GM21786 (cell line): ENCODE data around the gene KRTAP2-4.
"Not testable (repeated sequence)": the region's sequence is repeated elsewhere in the genome, so short reads cannot be mapped to it uniquely, and the experiment has no call there.

Experiments
- ATAC-seq: cut with Tn5 transposase; IDR thresholded peaks from one replicate; pipeline ENCODE4 v1.9.1; 2021; ENCODE audit not compliant: unreplicated experiment

KRTAP2-4 gene

GRCh38 chr17:41037853-41038350 lies 27.8 kb downstream of the KRTAP2-4 start:
- no peak for ATAC-seq

GRCh38 chr17:41034346-41034935 lies 31.2 kb downstream of the KRTAP2-4 start, which contains the start of gene KRTAP1-3:
TSS of gene KRTAP1-3 (minus strand) at chr17:41034874. CDS start at chr17:41034821, 53 bp downstream.
- ATAC-seq, result not testable (repeated sequence)

GRCh38 chr17:41029633-41030245 lies 35.9 kb downstream of the KRTAP2-4 start, which contains the start of gene KRTAP1-4:
TSS of gene KRTAP1-4 (minus strand) at chr17:41030195. CDS start at chr17:41030078, 117 bp downstream.
- ATAC-seq, result no peak

GRCh38 chr17:41026715-41027471 lies 38.8 kb downstream of the KRTAP2-4 start, which contains the start of gene KRTAP1-5:
TSS of gene KRTAP1-5 (minus strand) at chr17:41027208. CDS start at chr17:41027155, 53 bp downstream.
- ATAC-seq, result no peak

- no peak for ATAC-seq
Observed at GRCh38 chr17:41024697-41025096, 41.0 kb downstream of the KRTAP2-4 start.

GRCh38 chr17:41020336-41020735 lies 45.3 kb downstream of the KRTAP2-4 start:
- no peak for ATAC-seq

- ATAC-seq, result no peak
Observed at GRCh38 chr17:41019415-41019814, 46.3 kb downstream of the KRTAP2-4 start.

GRCh38 chr17:41018541-41018940 lies 47.1 kb downstream of the KRTAP2-4 start:
- no peak for ATAC-seq

GRCh38 chr17:41016578-41017215 lies 49.0 kb downstream of the KRTAP2-4 start:
- ATAC-seq, result no peak

GRCh38 chr17:41015454-41015853 lies 50.2 kb downstream of the KRTAP2-4 start:
- no peak for ATAC-seq
